Ramos (cell line): Measurements from ENCODE around the gene STAM2.
"Not testable (repeated sequence)": the region's sequence is repeated elsewhere in the genome, so short reads cannot be mapped to it uniquely, and the experiment has no call there.

Experiments used
- in situ Hi-C: fragments of 300-500 bp; cut with MboI; formaldehyde crosslinking; loops from one replicate; pipeline ENCODE4 v1.14.3; 2022; ENCODE audit warnings: low sequenced_read_pairs; ENCODE audit not compliant: unreplicated experiment

The STAM2 gene

DNA sequence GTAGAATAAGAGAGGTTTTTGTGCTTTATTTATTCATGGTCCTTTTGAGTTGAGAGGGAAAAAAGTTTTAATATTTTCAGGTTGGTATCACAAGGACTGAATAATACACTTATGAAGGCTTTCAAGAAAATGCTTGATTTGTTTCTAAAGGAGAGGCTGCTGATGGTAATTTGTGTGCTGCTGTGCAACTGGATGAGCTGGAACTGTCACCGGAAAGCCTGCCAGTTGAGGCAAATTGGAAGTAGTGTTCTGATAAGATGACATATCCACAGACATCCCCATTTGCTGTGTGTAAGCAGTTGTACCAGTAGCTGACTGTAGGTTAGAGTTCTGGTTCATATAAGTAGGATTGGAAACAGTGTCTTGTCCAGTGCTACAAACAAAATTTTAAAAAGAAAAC is 55.1 kb downstream of the STAM2 start:
- in situ Hi-C loops = no loop called here

DNA sequence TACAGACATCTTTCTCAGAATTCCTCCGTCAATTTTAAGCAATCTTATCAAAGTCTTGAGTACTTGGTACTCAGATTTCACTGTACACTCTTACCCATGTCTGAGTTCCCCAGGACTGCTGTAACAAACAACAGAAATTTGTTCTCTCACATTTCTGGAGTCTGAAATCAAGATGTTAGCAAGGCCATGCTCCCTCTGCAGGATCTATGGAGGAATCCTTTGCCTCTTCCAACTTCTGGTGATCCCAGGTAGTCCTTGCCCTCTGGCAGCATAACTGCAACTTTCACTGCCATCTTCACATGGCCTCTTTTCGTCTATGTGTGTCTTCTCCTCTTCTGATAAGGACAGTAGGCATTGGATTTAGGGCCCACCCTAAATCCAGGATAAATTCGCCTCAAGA is 59.6 kb downstream of the STAM2 start:
- in situ Hi-C loops = no loop called here

DNA sequence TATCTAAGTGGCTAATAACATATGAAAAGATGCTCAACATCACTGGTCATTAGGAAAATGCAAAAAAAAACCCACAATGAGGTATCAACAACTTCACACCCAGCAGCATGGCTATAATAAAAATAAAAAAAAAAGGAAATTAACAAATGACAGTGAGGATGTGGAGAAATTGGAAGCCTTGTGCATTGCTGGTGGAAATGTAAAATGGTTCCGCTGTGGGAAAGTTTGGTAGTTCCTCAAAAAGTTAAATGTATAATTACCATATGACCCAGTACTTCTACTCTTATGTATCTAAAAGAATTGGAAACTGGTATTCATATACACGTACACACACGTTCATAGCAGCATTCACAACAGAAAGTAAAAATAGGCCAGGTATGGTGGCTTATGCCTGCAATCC is 61.2 kb downstream of the STAM2 start:
- in situ Hi-C loops = no loop called here

DNA sequence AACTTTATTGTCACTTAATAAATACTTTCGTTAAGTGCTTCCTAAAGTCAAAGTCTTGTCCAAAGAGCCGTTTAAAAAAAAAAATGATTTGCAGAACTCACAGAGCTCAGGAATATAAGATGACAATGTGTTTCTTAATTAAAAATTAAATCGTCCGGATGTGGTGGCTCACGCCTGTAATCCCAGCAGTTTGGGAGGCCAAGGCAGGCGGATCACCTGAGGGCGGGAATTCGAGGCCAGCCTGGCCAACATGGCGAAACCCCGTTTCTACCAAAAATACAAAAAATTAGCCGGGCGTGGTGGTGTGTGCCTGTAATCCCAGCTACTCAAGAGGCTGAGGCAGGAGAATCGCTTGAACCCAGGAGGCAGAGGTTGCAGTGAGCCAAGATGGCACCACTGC is 68.4 kb downstream of the STAM2 start:
- in situ Hi-C loops = not testable (repeated sequence)

DNA sequence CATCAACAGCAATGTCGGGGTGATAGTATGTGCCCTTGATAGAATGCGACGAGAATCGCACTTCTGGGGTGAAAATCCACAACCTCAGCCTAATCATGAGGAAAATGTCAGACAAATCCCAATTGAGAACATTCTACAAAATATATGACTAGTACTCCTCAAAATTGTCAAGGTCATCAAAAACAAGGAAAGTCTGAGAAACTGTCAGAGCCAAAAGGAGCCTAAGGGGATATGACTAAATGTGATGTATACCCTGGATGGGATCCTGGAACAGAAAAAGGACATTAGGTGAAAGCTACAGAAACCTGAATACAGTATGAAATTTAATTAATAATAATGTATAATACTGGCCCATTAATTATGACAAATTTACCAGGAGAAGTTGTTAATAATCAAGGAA is 69.1 kb downstream of the STAM2 start:
- in situ Hi-C loops = no loop called here

DNA sequence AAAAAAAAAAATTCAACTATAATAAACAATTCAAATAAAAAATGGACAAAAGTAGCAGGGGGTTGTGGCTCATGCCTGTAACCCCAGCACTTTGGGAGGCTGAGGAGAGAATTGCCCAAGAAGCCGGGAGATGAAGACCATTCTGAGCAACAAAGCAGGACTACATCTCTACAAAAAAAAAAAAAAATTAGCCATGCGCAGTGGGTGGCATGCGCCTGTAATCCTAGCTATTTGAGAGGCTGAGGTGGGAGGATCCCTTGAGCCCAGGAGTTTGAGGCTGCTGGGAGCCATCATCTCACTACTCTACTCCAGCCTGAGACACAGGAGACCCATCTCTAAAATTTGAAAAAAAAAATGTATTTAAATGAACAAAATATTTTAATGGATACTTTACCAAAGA is 72.3 kb downstream of the STAM2 start:
- in situ Hi-C loops = no loop called here

DNA sequence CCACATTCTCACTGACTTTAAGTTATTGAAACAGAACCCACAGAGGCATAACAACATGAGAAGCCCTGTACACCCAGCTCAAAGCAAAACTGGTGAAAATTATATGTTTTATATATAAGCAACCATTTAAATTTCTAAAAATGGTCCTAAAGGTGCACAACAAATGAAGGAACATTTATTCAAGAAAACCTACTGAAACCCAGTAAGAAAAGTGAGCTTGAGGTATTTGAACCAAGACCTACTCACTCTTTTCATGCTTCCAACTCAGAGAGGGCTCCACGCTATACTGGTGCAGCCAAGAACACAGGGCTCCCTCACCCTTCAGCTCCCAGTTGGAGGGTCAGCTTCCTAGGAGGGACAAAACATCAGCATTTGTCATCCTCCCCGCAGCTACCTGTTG is 74.6 kb downstream of the STAM2 start:
- in situ Hi-C loops = no loop called here

DNA sequence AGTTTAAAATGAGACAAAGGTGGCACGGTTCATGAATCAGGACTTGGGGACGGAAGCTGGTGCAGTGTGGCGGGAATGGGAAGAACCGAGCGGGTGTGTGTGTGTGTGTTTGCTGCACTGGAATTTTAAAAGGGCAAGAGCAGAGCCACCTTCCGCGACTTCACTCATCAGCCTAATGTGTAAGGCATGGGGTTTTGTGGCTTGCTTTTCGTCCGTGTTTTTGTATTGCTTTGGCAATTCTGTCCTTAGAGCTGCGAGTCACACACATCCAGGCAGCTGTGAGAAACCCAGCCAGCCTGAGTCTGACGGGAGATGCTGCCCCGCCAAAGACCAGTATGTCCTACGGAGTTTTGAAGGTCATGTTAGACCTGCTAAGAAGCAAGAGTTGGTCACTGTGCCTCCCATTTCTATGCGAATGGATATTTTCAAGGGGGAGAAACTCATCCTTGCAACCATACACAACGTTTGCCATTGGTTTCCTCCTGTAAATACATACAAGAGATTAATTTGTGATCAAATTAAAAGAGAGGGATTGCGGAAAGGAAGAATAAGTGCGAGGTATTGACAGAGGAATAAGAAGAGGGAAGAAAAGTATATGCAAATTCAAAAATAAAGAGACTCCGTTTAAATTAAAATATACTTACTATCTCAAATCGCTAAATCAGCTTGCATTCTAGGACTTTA is 76.1 kb downstream of the STAM2 start:
- in situ Hi-C loops = no loop called here

DNA sequence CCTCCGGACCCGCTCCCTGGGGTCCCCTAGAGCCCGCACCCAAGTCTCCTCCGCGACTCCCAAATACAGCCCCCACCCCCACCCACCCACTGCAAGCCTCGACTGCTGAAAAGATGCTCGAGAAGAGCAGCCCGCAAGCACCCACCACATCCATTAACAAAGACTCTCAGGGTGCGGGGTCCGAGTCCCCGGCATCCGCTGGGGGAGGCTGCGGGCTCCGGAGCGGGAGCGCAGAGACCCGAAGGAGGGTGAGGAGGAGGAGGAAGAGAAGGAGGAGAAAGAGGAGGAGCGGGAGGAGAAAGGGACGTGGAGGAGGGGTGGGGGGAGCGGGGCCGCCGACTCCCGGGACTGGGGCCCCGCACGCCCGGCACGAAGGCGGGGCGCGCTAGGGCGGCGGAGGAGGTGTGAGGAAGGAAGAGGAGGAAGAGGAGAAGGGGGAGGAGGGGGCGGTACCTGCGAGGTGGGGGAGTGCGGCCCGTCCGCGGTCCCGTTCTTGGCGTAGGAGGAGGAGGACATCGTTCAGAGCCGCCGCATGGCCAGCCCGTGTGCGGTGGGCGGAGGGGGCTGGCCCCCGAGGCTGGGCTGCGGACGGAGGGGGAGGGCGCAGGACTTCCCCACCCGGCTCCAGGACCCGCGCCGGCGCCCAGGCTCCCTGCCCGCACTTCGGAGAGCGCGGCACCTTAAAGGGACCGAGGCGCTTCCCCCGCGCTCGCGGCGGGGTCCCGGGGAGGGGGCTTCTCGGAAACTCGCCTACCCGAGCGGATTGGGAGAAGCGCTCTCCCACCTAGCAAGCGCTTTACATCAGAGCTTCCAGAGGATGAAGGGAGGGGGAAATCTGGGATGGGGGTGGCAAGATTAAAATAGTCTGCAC is 76.8 kb downstream of the STAM2 start, which contains the start of gene CACNB4:
Gene CACNB4, minus strand, starts transcription at position 549 of the 871 bp plus-strand sequence.
- in situ Hi-C loops = no loop called here

DNA sequence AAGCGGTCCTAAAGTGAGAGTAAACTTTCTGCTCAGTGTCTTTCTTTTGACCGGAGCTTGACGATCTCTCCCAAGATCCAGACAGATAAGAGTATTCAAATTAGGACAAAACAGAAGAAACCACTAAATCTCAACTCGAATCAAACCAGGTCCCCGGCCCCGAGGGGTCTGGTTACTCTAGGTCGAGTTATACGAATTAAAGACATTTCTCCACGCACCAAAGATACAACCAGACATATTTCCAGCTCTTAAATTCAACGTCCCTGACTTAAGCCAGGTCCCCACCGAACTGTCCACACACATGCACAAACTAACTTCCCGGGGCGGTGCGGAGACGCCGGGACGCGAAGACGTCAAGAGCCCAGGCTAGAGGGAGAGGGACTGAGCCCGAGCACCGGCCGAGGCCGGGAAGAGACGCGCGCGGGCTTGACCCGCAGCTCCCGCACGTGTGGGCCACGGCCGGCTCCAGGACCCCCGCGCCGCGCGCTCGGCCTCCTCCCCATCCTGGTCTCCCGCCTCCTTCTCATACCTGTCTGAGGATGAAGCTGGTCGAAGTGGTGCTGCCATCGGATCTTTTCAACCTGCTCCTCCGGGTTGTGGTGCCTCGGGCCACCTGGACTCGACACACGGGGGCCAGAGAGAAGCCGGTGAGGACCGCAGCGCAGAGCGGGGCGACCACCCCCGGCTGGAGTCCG is 77.6 kb downstream of the STAM2 start:
- in situ Hi-C loops = no loop called here

DNA sequence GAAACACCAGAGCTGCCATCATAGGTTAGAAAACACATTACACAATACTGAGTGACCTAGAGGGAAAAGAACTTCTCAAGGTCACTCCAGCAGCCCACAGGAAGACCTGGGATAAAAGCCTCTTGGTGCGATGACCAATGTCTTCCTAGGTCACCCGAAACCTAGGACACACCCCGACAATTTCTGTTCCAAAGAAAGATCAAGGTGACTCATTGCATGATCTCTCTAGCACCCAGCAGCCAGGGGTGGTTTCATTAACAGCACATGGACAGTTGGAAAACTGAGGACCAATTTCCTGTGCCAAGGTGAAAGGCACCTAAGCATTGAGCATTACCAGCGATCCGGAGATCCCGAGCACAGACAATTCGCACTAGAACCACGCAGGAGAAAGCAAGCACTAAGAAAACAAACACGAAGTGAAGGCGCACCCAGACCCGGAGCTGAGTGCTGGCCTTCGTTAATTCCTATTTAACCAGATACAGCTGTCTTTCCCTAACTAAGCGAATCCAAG is 78.2 kb downstream of the STAM2 start:
- in situ Hi-C loops = no loop called here

DNA sequence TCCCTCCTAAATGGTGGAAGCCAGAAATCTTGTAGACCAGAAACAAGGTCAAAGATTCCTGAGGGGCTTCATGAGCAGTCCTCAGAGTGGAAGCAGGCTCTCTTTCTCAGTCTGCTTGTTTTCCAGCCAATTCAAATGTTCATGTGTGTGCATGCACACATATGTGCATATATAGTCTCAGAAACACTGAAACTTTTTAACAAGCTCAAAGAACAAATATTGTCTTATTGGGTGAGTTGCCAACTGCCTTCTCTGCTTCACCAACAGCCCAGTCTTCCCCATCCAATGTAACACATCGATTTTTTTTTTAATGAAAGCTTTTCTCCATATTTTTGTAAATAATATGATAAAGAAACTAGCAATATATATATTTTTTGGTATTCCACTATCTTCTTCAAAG is 80.4 kb downstream of the STAM2 start:
- in situ Hi-C loops = no loop called here

DNA sequence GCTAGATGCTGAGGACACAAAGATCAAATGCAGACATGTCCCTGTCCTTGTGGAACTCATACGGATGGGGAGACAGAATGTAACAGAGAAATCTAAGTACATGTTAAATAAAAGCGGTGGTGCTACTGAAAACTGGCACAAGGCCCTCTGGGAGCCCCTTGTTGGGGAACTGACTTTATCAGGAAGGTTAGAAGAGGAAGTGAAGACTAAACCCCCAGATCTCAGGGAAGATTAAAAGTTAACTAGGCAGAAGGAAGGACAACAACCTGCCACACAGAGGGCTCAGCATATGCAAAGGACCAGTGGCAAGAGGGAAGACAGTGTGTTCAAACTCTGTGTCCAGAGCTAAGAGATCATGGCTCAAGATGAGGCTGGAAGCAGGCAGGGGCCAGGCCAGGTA is 81.5 kb downstream of the STAM2 start:
- in situ Hi-C loops = no loop called here

DNA sequence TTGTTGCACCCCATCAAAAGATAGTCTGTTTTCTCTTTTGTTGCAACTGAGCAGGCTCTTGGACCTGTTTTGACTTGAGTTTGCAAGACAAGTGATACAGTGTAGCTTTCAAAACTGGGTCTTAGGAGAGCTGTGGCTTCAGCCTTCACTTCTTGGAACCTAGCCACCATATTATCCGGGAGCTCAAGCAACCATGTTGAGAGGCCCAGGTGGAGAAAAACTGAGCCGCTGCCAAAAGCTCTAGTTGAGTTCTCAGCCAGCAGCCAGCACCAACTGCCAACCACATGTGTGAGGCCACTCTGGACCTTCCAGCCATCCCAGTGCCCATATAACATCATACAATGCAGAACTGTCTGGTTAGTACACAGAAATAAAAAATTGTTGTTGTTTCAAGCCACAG is 82.1 kb downstream of the STAM2 start:
- in situ Hi-C loops = no loop called here

DNA sequence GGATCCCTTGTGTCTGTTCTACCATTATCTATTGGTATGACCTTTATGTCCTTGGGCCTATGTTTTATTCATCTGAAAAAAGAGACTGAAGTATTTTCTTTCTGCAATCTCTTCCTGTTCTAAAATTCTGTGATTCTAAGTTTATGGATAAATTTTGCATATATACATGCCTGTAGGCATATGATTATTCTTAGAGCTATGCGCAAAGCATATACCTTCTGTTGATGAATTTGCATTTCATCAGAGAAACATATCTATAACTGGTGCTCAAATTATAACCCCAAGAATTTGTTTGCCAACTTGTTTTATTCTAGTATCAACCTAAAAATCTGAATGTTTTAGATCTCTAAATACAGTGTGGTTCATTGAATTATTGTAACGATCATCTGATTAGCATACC is 83.5 kb downstream of the STAM2 start:
- in situ Hi-C loops = no loop called here

DNA sequence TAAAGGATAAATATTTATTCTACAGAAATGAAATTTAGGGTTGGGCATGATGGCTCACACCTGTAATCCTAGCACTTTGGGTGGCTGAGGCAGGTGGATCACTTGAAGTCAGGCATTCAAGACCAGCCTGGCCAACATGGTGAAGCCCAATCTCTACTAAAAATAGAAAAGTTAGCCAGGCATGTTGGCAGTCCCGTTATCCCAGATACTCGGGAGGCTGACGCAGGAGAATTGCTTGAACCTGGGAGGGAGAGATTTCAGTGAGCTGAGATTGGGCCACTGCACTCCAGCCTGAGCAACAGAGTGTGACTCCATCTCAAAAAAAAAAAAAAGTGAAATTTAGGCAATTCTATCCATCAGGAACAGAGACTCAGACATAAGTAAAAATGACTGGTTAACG is 84.8 kb downstream of the STAM2 start:
- in situ Hi-C loops = not testable (repeated sequence)

DNA sequence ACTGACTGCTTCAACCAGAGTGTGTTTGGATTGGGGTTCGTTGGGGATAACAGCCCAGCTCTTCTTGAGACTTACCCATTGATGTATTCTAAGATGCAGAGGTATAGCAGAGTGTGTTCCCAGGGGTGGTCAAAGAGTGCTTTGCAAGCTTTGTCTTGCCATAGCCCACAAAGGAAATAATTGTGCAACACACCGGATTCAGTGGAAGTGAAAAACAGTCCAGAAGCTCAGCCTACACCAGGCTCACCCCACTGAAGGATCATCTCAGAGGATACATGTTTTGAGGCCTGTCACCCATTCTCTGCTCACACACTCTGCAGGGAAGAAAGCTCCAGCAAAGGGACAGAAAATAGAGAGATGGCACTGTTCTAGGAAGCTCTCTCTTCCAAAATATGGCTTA is 86.3 kb downstream of the STAM2 start:
- in situ Hi-C loops = no loop called here

DNA sequence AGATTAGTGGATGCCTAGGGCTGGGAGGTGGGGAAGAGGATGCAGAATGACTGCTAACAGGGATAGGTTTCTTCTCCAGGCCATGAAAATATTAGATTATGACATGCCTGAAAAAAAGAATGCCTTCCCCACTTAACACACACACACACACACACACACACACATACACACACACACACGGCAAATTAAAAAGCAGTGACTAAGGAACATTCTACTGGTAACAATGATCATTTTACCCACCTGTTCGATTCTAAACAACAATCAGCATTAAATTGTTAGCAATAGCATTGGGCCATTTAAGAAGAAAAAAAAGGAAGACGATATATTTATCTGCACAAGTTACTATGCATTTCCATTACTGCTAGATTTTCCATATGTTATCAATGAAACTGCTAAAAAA is 87.6 kb downstream of the STAM2 start:
- in situ Hi-C loops = no loop called here

DNA sequence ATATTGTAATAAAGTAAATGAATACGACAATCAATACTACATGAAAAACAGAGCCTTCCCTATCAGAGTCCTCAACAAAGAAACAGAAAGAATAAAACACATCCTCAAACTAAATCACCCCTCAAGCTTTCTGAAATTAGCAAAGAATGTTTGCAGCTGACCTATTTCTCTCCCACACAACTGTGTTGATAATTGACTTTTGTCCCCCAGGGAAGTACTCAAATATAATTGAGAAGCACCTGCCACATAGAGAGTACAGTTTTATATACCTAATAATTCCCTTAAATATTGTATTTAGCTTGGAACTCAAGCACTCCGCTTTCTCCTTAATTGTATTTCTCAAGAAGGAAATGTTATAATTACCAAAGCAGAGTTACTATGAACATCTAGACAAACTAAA is 89.3 kb downstream of the STAM2 start:
- in situ Hi-C loops = no loop called here

DNA sequence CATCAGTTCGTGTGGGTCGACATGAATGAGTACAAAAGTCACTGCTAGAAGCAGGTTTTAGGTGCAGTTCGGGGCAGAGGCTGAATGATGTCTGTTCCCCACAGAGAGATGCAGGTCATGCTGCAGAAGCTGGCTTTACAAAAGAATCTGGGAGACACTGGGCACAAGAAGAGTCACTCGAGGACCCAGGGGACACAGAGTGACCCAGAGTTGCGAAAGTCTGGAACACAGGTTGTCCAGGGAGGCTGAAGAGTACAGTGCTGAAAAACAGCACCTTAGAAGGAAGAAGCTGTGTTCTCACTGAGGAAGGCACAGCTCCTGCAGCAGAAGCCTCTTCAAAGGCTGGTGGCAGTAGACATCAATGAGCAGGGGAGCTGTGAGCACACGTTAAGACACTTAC is 91.5 kb downstream of the STAM2 start:
- in situ Hi-C loops = no loop called here
